HG03025 (cell line): ENCODE results near the gene KLHL3.

Experiments
- ATAC-seq: cut with Tn5 transposase; IDR thresholded peaks from one replicate; pipeline ENCODE4 v1.9.1; 2021; ENCODE audit warnings: mild to moderate bottlenecking, moderate library complexity; ENCODE audit not compliant: unreplicated experiment, low FRiP score

KLHL3 gene

DNA sequence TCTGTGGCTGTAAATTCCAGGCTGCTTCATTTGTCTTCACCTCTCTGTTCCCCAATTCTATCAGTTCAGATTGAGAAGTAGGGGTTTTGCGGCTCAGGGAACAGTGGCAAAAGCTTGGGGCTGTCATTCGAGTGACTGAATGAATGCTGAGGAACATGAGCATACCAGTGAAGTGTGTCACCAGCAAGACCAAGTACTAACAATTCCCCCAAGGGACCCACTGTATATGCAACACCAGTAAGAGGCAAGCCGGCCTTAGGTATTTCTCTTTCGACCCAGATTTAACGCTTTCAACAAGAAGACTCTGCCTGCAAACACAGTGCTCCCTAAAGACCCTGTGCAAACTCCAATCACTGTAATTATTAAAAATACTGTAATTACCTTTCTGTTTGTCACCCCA lies 25.8 kb downstream of the KLHL3 start:
- no peak for ATAC-seq

DNA sequence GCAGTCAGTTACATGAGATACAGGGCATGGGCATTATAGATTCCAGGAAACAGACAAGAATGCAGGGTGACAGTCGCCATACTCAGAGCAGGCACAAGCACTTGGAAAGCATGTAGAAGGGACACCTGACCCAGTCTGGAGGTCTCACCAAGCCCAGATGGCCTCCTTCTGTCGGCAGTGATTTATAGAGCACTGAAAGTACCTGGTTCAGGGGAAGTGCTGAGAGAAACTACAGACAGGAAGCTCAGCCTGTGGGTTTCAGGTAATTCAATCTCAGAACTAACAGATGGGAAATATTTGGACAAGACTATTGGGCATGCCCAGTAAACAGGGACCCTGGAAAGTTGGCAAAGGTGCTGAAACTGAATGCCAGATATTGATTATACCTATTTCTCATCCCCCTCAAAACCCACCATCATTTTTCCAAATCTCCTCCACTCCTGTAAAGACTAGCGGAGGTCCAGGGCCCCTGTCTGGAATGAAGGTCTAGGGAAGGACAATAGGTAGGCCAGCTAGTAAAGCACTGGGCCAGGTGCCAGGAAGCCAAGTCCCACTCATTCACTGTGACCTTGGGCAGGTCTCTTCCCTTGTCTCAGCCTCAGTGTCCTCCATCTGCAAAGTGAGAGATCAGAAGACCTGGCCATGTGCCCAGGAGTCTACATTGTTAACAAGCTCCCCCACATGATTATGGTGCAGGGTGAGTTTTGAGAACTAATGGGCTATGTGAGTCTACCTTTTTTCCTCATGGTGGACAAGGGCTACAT lies 26.9 kb downstream of the KLHL3 start:
- no peak for ATAC-seq

DNA sequence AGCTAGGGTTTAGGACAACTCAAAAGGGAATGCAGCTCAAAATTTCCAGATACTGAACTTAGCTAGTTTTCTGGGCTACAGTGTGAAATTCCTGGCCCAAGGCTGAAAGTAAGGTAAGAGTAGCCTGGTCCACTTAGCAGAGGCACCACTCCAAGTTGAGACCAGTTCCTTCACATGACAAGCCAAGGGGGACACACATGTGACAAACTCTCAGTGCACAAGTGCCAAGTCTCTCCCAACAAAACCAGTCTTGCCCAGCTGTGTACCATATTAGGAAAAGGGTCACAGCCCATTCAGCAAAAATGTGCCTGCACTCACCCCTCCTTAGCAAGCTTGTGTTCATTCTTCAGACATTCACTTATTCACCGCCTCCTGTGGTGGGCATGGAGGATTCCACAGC lies 27.8 kb downstream of the KLHL3 start:
- ATAC-seq: no peak

DNA sequence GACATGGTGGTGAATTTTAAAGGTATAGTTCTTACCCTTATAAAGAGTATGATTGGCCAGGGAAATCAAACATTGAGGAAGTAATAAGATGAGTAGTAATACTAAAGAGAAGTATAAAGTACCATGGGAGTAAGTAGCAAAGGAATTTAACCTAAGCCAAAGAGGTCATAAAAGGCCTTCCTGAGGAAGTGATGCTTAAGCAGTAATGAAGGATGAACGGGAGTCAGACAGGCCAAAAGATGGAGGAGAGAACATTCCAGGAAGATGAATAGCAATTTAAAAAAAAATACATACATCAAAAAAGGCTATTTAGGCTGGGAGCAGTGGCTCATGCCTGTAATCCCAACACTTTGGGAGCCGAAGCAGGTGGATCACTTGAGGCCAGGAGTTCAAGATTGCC lies 29.0 kb downstream of the KLHL3 start:
- no peak for ATAC-seq

DNA sequence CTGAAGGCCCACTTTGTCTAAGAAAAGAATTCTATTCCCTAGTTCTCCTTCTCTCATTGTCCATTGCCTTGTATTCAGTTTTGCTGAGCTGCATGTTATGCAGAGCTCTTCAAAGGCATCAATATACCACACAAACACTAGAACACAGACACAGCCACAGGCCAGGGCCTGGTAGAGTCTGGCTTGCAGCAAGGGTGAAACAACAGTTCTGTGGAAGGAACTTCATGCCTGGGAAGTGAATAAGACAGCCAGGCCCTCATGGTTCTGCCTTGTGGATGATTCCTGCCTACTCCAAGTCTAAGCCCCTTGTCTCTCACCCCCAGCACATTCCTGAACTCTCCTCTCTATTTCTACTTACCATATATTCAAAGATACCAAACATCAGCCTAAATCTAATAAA lies 30.8 kb downstream of the KLHL3 start:
- no peak for ATAC-seq

DNA sequence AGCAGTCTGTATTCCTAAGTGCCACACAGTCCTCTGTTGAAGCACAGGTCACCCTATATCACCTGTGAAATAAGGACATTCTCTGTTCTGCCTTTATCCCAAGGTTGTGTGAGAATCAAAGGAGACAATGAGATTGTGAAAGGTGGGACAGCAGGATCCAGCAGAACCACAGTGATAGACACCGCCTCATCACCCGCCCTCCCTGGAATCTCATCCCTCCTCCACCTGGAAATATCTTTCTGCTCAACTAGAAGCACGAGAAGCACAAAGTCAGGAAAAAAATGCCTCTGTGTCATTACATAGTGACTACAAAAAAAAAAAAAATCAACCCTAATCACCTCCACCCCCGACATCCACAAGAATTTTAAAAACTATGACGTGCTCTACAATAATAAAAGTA lies 32.3 kb downstream of the KLHL3 start:
- ATAC-seq: no peak

DNA sequence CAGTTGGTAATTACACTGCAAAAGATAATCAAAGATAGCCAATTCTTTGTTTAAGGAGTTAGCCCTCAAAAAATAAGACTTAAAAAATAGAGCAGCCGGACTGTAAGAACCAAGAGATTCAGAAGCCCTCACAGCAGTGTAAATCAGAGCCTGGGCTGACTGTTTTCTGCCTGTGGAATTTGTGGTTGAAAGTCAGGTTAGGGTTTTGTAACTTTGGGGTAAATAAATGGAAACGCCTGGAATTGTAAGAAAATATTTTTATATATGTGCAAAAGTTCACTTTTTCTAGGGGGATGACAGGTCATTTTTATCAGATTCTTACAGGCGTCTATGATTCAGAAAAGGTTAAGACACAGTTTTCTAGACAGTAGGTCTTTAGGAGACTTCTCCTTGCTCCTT lies 35.6 kb downstream of the KLHL3 start:
- no peak for ATAC-seq

DNA sequence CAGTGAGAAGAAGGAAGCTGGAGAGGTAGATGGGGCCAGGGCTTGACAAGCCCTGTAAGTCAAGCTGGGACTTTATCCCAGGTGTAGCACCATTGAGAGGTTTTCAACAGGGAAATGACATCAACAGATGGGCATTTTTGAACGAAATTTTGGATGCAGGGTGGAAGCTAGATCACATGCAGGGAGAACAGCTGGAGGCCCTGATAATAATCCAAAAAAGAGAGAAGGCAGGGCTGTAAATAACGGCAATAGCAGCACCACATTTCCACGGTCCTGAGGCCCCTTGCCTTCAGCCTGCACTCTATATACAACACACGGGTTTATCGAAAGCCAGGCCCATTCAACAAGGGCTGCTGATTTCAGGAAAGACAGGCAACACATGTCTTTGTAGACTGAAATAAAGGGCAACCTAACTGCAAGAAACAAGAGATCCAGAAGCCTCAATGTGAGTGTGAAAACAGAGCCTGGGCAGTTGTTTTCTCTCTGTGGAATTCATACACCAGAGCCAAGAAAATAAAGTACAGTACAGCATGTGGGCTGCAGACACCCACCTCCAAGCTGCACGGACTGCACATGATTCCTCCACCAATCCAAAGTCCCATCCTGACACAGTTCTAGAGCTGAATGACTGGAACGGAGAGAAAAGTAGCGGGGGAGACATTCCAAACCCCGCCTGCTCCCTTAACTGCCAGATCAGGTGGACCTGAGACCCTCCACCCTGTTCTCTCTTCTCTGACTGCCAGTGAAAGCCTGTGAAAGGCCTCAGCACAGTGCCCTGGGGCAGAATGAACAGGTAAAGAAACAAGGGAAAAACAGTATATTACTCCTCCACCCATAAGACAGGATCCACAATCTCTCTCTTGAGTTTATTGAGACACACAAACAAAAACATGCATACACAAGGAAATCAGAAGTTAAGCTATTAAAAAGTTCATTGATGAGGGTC lies 36.3 kb downstream of the KLHL3 start:
- no peak for ATAC-seq

DNA sequence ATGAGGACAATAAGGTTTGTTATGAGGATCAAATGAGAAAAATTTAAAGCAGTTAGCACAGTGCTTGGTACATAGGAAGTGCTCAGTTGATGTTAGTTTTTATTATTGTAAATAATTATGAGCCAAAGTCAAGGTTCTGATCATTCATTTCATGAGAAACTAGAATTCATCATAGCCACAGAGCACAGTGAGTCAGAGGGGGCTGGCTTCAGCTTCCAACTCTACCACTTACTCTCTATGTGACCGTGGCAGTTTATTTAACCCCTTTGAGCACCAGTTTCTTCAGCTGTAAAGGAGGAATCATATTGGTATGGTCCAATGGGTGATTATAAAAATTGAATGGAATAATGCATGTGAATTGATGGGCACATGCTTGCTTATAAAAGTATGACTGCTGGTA lies 39.4 kb downstream of the KLHL3 start:
- ATAC-seq: no peak

DNA sequence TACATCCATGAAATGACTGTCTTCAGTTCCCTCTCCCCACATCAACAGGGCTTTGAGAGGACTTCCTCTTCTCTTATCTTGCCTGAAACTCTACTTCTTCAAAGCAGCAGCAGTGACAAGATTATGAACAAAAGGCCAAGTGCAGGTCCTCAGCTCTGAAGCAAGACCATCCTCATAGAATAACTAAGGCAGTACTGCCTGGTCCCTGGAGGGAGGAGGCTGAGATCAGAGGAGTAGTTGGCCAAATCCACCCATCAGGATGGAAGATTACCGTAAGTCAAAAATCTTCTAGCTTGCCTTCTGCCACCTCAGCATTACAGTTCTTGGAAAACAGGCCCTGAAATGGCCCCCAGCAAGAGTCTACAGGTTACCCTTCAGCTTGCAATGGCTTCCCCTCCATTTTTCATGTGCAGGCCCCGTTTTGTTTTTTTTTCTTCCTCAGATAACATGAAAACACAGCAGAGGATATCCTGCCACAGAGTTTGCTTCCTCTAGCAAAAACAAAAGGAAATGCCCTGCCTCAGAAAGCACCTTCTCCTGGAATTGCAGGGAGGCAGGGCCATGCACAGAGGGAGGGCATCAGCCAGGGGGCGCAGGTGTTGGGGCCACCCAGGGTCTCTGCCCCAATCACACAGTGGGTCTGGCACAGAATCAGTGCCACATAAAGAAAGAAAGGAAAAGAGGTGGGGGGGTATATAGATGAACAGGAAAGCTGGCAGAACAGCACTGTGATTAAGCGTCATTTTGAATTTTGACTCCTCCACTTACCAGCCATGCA lies 40.0 kb downstream of the KLHL3 start:
- no peak for ATAC-seq

DNA sequence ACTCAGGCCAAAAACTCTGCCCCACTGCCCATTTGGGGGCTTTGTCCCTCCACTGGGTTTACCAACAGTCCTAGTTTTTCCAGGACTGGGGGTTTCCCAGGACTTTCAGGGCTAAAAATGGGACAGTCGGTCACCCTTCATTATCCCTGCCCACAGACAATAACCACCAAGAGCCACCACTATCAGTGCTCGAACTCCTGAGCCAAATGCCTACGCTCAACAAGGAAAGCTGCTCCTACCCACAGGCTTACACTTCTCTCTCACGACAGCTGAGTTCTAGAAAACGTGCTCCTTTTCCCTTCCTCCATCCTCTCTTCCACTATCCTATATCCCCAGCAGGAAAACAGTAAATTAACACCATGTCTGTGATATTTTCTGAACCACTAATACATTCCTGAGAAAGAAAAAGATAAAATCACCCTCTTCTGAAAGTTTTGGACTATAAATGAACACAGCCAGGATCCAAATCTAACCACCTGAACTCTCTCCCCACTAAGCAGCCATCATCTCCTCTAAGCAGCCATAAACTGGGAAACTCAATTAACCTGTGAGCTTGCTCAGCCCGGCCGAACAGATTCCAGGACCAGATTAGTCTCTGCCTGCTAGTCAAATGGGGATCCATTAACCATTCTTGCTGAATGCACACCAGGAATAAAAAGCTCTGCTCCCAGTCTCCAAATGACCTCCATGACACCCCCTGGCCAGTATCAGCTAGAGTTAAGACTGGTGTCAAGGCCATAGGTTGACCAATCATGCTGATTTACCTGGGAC lies 41.8 kb downstream of the KLHL3 start:
- ATAC-seq: no peak

DNA sequence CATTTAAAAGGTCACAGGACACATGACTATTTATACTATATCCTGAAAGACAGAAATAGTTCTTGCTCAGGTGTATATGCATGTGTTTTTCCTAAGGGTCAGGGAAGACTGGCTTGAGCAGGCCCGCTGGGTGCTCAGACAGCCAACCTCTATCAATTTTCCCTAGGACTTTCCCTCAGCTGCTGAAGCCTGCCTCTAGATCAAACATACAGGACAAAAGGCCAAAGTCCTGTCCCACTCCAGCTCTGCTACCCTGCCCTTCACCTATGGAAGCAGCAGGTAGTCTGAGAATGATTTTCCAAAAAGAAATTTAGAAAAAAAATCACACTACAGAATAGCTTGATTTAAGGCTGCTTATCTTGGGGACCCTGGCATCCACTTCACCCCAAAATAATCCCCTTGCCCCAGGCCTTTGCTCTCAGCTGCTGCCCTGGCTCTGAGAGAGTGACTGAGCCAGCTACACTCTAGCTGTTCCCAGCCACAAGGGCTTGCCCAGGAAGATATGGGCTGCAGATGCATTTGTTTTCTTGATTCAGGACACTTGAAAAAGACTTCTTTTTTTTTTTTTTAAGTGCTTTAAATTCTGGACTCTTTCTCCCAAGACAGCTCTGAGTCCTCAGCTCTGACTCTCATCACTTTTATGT lies 42.5 kb downstream of the KLHL3 start:
- no peak for ATAC-seq

DNA sequence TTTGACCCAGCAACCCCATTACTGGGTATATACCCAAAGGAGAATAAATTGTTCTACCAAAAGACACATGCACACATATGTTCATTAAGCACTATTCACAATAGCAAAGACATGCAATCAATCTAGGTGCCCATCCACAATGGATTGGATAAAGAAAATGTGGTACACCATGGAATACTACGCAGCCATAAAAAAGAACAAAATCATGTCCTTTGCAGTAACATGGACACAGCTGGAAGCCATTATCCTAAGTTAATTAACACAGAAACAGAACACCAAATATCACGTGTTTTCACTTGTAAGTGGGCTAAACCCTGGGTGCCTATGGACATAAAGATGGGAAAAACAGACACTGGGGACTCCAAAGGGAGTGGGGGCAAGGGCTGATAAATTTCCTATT lies 46.6 kb downstream of the KLHL3 start:
- ATAC-seq: no peak

DNA sequence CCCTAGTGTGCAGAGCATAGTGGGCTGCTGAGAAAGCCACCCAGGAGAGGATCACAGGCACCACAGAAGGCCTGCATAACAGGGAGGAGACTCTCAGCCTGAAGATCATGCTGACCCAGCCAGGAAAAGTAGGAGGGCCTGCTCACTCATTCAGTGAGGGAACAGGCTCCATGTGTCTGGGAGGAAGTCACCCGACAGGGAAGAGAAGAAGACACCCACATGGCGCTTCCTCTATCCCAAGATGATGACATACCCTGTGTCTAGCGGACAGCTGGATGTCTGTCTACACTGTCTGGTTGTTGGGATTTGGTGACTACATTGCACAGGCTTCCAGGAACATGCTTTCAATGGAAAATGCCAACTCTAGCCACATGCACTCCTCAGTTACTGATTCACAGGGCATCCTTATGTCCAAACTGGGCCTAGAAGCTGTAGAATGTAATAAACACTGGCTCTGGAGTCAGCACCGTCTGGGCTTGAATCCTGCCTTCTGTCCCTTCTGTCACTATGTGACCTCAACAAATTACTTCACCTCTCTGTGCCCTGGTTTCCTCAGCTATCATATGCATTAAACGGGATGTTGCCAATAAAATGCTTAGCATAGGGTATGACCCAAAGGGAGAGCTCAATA lies 47.6 kb downstream of the KLHL3 start:
- no peak for ATAC-seq

DNA sequence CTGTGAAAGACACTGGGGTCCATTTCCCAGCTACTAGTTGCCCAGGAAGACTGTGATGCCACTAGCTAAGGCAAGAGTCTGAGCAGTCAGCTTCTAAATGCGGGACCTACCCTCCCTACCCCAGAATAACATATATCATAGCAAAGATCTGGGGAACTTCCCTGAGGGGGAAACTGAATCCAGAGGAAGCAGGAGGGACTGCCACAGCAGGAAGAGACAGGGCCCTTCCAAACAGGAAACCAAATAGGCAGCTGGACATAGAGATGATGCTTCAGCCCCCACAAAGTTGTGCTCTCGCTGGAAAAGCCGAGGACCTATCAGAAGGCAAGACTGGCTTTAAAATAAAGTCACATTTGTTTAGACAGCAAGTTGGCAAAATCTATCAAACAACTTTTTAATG lies 51.1 kb downstream of the KLHL3 start:
- no peak for ATAC-seq

DNA sequence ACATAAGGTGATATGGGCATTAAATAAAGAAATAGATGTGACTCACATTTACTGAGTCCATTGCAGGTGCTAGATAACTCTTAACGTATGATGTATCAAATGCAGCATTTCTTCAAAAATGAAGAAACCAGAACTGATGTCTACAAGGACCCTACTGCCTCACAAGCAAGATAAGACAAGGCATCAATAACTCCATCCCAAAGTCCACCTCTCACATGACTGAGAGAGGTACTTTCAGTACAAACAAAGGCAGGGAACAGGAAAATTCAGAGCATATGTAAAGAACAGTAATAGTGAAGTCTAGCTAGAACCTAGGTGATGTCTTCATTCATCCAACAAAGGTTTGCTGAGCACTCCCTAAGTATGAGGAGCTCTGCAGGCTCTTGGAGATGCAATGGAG lies 54.7 kb downstream of the KLHL3 start:
- no peak for ATAC-seq

DNA sequence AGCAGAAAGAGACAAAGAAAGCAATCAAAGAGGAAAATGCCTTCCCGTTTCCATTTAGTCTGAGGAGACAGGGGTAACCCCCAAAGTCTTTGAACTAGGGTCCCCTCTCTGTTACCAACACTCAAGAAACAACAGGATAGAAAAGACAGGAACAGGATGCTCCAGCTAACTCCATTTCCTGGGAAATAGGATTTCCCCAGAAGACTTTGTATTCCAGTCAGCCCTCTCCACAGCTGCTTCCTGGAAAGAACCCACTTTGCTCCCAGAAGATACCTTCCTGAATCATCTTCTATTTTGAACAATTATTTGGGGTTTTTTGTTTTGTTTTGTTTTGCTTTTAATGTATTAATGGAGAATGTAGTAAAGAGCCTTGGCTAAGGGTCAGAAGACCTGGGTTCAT lies 56.0 kb downstream of the KLHL3 start:
- ATAC-seq: no peak

DNA sequence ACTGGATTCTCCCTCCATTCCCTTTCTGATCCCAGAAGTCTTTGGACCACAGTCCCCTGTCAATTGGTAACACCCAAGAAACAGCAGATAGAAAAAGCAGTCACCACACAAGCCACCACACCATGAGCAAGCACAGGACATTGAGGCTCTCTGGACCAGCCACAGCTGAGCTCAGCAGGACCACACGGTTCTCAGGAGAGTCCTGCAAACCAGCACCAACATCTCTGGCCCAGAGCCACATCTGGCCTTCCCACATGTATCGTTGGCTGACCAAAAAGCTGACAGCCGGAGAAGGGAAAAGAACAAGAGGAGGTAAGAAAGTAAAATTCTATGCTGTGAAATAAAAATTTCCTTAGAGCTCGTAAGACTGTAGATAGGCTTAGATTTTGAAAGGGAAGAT lies 56.7 kb downstream of the KLHL3 start:
- no peak for ATAC-seq

DNA sequence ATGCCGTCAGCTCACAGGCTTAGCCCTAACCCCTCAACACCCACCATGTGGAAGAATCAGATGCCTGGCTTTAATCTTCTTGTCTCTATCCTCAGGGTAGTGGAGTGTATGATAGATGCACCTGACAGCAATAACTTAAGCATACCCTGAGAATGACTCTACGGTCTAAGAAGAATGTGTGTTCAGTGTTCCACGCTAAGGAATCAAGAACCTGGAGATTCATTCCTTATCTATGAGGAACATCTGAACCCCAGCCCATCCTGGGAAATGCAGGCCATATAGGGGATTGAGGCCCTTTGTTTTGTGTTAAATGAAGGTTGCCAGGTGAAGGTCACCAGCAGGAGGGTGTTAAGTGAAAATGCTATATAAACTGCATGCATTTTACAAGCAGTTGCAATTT lies 63.0 kb downstream of the KLHL3 start:
- no peak for ATAC-seq
